Left forelimb (tissue), 1 donor: ENCODE results near the gene TPM1.

Experiments
- DNase-seq: peaks from one replicate; pipeline ENCODE4 v3.0.0-alpha.2; 2018; ENCODE audit warnings: low spot score

The TPM1 gene

DNA sequence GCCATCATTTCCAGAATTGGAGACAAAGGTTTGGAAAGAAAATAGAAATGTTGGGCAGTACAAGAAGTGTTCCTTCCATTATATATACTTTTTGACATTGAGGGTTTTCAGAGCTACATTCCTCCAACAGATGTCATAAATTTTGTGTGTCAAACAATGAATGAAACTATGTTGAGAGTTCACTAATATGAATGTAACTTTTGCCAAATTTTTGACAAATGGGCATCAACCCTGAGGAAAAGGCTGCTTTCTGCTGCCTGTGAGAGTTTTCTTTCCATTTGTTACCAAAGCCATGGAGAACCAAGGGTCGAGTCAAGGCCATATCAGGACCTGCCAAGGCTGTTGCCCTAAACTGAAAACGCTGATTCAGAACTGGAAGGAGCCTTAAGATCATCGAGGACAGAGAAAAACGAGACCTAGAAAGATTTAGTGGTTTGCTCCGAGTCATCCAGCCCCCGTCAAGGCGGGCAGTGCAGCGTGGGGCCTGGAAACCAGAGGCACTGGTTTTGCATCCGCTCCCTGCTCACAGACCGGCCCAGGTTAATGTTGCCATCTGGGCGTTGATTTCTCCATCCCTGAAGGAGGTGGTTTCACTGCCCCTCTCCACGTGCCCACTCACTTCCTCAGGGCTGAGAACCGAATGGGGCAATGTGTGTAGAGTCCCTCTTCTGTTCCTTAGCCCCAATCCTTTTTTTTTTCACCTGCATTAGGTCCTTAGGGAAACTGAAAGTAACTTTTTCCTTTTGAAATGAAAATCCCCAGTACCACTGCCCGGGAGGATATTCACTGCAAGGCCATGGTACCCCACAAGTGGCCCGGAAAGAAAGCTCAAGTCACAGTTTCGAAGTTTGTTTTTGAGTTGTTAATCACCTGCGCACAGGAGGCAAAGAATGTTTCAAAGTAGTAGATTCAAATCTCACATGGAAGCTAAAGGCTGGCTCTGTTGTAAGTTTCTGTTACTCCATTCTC, 32.8 kb downstream of the TPM1 start:
- DNase-seq: no peak

DNA sequence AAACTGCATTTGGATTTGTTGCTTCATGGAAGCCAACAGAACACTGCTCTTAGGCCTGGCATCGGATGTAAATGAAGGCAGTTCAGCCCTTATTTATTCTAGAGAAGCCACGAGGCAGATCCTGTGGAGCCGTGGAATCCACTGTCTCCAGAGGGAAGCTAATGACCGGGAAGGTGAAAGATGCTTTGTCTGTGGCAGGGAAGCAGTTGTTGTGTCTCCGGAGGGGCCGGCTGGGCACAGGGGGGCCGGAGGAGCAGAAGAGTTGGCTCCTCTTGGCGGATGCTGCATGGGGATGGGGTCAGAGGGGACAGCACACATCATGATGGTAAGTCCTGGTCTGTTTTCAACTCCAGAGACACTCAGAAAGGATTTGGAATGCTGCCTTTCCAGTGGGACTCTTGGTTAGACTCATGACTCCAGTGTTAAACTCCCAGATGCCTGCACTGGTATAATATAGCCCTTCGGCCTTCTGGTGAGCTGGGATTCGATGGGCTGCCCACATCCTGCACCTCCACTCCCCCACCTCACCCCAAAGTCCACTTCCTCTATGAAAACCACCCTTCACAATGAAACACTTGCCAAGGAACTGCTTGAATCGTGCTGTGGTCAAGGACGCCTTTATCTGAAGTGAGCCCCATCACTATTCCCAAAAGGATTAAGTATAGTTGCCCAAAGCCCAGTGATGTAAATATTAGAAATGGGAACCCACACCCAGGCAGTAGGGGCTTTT, 33.6 kb downstream of the TPM1 start:
- no peak for DNase-seq

DNA sequence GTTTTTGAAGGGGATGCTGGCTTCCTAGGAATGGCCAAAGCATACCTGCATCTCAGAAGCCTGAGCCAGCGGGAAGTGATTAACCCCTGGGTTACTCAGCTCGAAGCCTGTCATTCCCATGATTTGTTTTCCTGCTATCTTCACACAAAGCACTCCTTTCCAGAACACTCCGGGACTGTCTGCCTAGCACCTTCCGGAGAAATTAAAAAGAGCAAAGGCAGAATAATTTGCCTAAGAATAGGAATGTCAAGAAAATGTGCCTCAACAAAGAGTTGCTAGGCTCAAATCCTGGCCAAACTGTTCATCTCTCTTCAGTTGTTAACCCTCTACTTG, 34.1 kb downstream of the TPM1 start:
- DNase-seq: no peak

DNA sequence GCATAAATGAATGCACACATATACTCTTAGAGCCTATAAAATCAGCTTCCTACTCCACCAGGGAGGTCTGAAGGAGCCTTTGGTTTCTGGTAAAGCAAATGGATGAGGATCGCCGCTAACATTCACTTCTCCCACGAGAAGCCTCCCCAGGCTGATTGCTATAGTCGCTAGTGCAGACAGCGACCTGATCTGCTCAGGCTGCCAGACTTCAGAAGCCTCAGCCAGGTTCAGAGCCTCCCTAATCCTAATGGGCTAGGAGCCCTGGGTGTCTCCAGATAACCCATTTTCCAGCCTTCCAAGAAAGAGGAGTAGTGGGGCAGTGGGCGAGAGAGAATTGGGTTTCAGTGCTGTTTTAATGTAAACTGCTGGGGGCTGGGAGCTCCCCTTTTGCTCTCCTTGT, 35.4 kb downstream of the TPM1 start:
- no peak for DNase-seq

DNA sequence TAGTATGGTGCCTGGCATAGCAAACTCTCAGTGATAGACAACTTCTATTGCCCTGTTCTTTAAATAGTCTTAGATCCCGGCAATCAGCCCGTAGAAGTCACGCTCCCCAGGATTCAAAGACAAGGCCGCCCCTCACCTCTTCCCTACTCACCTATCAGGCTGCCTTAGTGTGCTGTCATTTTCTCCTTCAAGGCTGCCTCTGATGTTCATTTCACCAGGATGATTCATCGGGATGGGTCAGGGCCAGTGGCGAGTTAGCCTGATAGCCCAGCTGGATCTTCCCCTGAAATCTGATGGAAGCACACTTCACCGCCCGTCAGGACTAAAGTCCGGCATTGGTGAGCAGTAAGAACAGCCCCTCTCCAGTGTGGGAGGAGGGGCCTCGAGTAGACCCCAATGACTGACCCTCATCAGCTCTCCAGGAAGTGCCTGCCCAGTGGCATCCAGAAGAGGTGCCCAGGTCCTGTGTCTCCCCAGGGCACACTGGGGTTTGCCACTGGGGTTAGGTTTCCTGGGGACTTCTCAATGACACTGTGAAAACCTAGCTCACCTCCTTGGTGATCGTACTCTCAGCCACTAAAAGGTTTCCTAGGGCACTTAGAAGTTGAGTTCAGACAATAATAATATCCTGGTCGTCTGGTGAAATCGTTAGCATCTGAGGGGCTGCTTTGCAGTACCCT, 37.5 kb downstream of the TPM1 start:
- no peak for DNase-seq

DNA sequence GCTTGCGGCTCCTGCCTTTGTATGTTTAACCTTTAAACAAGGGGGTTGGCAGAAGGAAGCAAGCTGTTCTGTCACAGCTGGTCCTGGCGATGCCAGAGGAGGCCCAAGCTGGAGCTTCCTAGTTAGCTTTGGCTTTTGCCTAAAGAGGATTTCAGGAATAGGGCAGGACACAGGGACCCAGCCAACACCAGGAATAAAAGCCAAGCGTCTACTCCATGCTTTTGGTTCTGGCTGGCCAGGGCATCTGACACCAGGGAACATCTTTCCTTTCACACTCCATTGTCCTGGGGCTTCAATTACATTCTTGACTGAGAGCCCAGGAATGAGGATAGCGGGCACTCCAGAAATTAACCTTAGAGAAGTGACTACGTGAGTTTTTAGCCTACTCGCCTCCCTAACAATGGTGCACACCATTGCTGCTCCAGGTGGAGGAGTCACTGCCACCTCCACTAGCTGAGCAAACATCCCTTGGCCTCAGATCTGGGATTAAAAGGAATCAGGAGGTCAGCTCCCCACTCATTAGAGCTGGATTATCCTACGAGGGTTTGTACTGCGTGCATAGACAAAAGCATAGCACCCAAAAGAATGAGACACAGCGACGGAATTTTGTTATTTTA, 38.2 kb downstream of the TPM1 start:
- no peak for DNase-seq

DNA sequence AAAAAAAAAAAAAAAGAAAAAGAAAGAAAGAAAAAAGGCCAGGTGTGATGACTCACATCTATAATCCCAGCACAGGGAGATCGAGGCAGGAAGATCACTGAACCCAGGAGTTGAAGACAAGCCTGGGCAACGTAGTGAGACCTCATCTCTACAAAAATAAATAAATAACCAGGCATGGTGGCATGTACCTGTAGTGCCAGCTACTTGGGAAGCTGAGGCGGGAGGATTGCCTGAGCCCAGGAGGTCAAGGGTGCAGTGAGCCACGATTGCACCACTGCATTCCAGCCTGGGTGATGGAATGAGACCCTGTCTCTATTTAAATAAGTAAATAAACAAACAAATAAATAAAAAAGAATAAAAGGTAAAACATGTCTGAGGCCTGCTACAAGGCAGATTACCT, 39.8 kb downstream of the TPM1 start:
- DNase-seq: no peak

DNA sequence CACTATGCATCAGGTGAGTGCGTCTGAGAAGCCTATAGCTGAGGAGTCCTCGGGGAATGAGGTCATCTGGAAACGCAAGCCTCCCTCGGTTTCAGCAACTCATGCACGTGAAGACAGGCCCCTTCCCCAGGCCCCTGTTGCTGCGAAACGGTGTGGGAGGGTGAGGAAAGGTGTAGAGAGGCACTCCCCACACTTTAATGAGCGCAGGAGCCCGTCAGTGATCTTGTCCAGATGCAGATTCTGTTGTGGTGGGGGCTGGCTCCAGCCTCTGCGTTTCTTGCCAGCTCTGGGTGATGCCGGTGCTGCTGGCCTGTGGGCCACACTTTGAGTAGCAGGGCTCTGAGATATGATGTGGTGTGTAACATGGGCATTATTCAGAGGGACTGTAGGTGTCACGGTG, 40.5 kb downstream of the TPM1 start:
- no peak for DNase-seq

DNA sequence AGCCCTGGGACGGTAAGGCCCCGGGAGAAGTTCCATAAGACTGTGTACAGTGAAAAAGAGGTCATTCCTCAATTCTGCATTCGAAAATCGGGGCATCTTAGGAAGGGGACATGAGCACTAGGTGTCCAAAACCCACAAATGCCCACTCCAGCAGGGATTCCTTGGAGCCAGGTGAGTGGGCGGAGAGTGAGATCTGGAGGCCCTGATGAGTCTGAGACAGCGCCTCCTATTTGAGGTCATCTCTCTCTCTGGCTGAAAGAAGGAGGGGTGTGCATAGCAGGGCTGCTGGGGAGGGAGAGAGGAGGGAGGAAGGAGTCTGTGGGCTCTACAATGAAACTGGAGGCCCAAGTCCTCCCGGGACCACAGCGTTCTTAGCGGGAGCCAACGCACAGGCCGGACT, 41.0 kb downstream of the TPM1 start:
- DNase-seq: no peak

DNA sequence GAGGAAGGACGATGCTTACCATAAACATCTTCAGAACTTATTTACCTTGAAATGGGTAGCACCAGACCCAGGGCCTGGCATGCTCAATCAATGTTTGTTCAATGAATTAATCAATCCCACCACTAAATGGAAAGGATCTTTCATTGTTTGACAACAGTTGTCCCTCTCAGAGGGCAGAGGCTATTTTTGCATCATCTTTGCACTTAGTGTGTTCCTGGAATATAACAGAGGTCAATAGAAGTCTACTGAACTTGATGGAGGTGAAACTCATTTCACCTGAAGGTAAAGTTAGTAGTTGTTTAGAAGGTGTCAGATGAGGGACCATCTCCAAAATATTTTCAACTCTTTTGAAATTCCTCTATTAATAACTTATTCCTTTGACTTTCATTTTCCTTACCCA, 42.3 kb downstream of the TPM1 start:
- DNase-seq: no peak

DNA sequence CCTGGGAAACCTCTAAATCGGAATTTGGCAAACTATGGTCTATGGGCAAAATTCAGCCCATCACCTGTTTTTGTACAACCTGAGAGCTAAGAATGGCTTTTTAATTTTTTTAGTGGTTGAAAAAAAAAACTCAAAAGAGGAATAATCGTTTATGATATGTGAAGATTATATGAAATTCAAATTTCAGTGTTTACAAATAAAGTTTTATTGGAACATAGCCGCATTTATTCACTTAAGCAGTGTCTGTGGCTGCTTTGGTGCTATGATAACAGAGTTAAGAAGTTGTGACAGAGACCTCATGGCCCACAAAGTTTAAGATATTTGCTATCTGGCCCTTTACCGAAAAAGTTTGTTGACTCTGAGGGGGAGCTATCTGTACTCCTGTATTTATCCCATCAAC, 42.7 kb downstream of the TPM1 start:
- DNase-seq: no peak

DNA sequence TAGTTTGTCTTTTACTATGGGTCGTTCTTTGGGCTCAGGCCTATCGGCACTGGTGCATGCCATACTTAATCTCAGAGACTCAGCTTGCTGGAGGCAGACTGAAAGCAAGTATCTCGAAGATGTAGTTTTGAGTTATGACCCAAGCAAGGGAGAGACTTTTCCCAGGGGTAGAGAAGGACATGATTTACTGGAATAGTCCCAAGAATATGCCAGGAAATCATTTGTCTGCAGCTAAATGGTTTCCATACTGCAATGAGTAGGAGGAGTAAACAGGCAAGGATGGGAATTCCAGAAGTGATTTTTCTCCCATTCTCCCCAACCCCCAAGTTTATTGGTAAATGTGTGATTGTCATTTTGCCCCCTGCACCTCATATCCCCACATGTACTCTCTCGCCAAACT, 43.7 kb downstream of the TPM1 start:
- DNase-seq: no peak

DNA sequence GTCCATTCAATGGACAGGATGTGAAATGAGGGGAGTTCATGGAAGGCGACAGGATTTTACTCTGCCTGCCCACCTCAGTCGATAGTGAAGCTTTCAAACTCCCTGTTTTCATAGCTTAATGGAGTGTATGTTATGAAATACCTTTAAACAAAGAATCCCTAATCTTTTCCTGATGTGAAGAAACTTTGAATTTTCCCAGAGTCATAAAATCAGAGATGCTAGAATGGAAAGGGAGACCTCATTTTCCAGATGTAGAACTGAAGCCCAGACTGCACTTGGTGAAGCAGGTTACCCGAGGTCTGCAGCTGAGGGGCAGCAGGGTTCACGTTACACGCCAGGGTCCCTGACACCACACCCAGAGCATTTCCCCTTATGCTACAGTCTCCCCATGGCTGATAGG, 44.4 kb downstream of the TPM1 start:
- DNase-seq: no peak

DNA sequence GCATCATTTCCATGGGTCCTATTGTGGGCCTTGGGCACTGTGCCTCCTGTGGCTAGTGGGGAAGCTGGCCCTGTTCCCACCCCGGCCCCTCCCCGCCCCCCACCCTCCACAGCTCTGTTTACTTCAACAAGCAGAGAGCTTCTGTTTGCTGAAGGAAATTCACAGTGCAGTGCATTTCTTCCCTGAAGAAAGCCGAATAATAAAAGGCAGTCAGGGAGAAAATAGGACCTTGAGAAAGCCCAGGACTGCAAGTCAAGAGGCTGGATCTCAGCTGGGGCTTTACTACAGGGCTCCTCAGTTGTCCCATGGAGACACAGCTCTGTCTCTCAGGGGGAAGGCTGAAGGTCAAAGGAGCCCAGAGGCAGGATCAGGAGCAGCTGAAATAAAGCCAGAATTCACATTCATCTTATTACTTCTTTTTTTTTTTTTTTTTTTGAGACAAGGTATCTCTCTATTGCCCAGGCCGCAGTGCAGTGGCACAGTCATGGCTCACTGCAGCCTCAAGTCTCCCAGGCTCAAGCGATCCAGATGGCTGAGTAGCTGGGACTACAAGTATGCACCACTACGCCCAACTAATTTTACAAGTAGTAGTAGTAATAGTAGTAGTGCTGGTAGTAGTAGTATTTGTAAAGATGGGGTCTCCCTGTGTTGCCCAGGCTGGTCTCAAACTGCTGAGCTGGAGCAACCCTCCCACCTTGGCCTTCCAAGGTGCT, 46.1 kb downstream of the TPM1 start:
- no peak for DNase-seq

DNA sequence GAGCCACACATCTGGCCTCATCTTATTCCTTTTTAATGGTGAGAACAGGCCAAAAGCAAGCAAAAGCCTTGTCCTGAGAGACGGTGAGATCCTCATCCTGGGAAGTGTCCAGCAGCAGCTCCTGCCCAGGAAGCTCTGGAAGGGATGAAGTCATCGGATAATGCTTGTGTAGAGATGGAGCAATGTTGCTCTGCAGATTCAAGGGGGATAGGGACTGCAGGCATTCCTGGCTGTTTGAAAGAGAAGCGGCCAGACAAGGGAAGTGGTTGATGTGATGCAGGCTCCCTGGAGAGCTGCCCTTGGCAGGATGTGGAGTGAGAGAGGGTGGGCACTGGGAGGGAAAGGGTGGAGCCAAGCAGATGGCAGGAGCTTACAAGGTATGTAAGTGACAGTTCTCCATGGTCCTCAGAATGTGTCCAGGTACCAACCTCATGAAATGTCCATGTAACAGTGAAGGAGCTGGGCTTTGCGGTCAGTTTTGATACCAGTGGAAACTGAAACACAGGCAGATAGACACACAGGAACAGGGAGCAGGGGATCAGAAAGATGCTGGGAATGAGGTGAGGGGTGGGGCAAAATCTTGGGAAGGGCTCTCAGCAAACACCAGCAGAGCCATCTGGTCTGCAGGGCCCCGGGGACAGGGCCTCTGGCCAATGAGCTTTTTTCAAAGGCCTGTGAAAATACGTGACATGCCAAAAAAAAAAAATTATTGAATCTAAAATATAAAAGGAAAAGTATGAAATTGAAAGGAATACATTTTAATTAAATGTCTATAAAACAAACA, 46.9 kb downstream of the TPM1 start:
- DNase-seq: peak; percentile 75

DNA sequence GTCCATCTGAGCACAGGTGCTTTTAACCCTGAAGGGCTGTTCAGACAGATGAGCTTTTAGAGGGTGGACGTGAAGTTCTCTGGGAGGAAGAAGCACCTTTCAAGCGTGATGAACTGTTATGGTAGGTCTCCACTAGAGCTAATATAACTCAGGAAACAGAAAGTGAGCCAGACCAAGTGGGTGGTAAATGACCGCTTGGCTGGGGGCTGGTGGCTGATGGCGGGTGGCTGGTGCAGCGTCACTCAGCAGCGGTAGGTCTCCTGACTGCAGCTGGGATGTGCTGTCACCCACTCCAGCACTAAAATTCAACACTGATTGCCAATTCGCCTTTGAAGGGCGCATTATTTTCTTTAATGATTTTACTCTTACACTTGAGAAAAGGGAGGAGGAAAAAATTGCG, 47.9 kb downstream of the TPM1 start:
- no peak for DNase-seq

DNA sequence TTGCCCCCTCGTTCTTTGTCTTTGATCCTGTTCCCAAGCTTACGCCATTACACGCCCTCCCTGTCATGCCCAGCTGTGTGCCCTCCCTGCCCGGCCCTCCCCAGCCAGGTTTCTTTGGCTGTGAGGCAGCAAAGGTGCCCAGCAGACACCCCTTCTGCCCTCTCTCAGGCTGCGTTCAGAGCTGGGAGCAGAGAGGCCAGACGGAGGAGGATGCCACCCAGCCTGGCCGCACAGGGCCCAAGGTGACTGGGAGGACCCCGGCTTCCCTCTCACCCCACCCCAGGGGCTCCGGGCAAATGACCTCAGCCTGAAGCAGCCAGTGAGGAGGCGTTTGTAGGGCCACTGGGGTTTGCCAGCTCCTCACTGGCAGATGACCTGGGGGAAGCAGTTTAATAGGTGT, 48.3 kb downstream of the TPM1 start:
- no peak for DNase-seq

DNA sequence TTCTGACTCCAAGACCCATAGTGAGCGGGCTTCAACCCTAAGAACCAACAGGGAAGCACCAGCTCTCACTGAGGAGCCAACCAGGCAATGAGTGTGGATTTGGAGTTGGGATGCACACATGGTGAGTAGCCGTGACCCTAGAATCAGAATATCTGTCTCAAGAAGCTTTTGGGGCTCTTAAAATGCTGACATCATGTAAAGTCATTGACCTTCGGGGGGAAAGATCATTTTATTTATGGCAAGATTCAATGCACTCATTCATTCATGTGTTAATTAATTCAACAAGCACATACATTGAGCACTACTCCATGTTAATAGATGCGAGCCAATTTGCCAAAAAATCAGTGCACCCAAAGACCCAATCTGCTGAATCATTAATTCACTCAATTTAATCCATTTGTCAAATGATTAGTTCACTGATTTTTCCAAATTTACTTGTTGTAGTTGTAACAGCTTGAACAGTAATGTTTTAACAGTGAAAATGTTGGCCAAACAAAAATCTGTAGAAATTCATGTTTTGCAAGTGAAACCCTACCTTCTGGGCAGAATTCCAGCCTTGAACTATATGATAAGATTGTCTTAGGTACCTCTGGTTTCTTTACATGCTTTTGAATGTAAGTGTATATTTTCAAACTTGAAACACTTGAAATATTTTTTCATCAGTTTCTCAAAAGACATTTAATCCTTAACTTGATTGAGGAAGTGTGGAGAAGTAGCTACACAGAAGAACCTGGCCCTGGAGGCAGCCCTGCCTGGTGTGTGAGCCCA, 49.3 kb downstream of the TPM1 start:
- DNase-seq: no peak

DNA sequence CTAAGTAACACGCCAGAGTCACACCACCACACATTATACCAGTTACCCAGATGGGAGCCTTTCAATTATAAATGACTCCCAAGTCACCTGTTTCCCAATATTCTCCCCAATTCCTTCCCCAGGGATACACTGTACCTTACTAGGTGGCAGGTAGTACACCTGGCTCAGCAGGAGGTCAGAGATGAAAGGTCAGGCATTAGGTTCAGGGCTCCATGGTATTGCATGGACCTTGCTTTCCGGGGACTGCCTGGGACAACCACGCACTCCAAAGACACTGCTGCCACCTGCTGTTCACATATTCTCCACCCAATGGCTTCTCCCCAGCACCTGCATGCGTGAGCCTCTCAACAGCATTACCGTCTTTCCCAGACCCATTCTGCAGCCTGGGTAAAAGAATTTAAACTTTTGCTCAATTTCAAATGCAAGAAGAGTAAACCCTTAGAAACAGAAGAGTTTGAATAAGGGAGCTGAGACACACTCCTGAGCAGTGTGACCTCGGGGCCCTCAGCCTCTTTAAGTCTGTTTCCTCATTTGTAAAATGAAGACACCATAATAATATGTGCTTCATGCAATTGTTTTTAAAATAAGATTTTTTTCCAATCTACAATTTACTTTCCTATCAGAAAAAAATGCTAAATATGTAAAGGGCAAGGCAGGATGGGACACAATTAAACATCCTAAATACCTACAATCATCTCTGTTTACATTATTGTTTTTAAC, 51.1 kb downstream of the TPM1 start:
- peak; percentile 82 for DNase-seq

DNA sequence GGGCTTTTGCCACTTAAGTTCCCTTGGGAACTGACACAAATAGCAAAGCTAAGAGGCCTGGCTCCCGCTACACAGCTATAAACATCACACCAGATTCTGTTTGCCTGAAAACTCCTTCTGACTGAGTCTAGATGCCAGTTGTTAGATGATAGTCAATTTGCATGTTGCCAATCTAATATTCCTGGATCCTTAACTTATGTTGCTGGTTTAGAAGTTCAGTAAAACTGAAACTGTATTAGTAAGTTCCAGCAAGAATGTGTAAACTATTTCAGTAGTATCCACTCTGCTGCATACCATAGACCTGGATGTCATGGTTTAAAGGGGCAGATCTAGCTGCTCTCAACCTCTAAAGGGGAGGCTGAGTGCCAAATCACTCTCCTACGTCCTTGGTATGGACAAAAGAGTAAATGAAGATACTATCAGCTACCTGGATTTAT, 52.0 kb downstream of the TPM1 start:
- no peak for DNase-seq
